Loucy (cell line): ENCODE data around the gene ROR1.

Experiments used
- CTCF ChIP-seq: fragments of 200-600 bp; sonication (generic); conservative IDR thresholded peaks from 2 replicates; pipeline ENCODE4 v1.5.1; 2014; ENCODE audit warnings: mild to moderate bottlenecking, antibody characterized with exemption, low read length
- EZH2phosphoT487 ChIP-seq: fragments of 200-600 bp; IDR thresholded peaks from 2 replicates; pipeline ENCODE4 v1.6.1; 2018; ENCODE audit warnings: antibody characterized with exemption, mild to moderate bottlenecking, moderate library complexity, borderline replicate concordance

GRCh38 chr1:64047549-64047996 lies 273.8 kb downstream of the ROR1 start:
- TF ChIP-seq CTCF = no peak
- TF ChIP-seq EZH2phosphoT487 = no peak
